Neuronal stem cell (in vitro differentiated cells): ENCODE results near the gene LRRC34.

ENCODE experiments used
- DNase-seq: peaks from one replicate; pipeline ENCODE4 v3.0.0-alpha.2; 2013; ENCODE audit warnings: low spot score
- H2AFZ ChIP-seq: one replicate; pipeline ENCODE4 v1.6.1; 2013; ENCODE audit warnings: mild to moderate bottlenecking, low read length, inconsistent platforms
- H2AK5ac ChIP-seq: 2 replicates; pipeline ENCODE4 v1.6.1; 2013; ENCODE audit warnings: low read depth, mild to moderate bottlenecking, inconsistent platforms, low read length, moderate library complexity, mixed read lengths
- H2BK120ac ChIP-seq: 2 replicates; pipeline ENCODE4 v1.6.1; 2013; ENCODE audit warnings: low read depth, mild to moderate bottlenecking, inconsistent platforms, low read length, moderate library complexity, mixed read lengths
- H2BK12ac ChIP-seq: one replicate; pipeline ENCODE4 v1.6.1; 2013; ENCODE audit warnings: low read length, inconsistent platforms
- H2BK15ac ChIP-seq: 2 replicates; pipeline ENCODE4 v1.6.1; 2013; ENCODE audit warnings: mild to moderate bottlenecking, low read length, inconsistent platforms, mixed read lengths
- H2BK5ac ChIP-seq: one replicate; pipeline ENCODE4 v1.6.1; 2013; ENCODE audit warnings: inconsistent platforms, mild to moderate bottlenecking, low read length, moderate library complexity
- H3K14ac ChIP-seq: one replicate; pipeline ENCODE4 v1.6.1; 2013; ENCODE audit warnings: low read length, inconsistent platforms
- H3K18ac ChIP-seq: 2 replicates; pipeline ENCODE4 v1.6.1; 2013; ENCODE audit warnings: low read length, inconsistent platforms
- H3K23ac ChIP-seq: 2 replicates; pipeline ENCODE4 v1.6.1; 2013; ENCODE audit warnings: low read depth, mild to moderate bottlenecking, mixed read lengths, low read length, inconsistent platforms; ENCODE audit not compliant: poor library complexity
- H3K27ac ChIP-seq: replicated peaks from 3 replicates; pipeline ENCODE4 v1.5.1; 2013; ENCODE audit warnings: low read length, inconsistent platforms
- H3K27me3 ChIP-seq, 3 experiments: 2 replicates each; pipeline ENCODE4 v1.6.1; 2013; ENCODE audit warnings: low read length in 3 of 3, mild to moderate bottlenecking in 2 of 3, inconsistent platforms in 1 of 3, low read depth in 1 of 3, mixed read lengths in 1 of 3, moderate library complexity in 1 of 3; ENCODE audit not compliant: control insufficient read depth in 3 of 3, insufficient read depth in 3 of 3
- H3K36me3 ChIP-seq, 2 donors: replicated peaks in 1 of 2; 2 replicates each; pipeline ENCODE4 v1.6.1; 2013; ENCODE audit warnings: low read length in 2 of 2; ENCODE audit not compliant: control insufficient read depth in 2 of 2, insufficient read depth in 2 of 2
- H3K4ac ChIP-seq: 2 replicates; pipeline ENCODE4 v1.6.1; 2013; ENCODE audit warnings: inconsistent platforms, mild to moderate bottlenecking, low read length, moderate library complexity
- H3K4me1 ChIP-seq, 2 donors: 1 replicate in 1 of 2; 2 replicates in 1 of 2; pipeline ENCODE4 v1.6.1; 2013; ENCODE audit warnings: low read length in 2 of 2, low read depth in 1 of 2; ENCODE audit not compliant: control insufficient read depth in 2 of 2, insufficient read depth in 1 of 2
- H3K4me2 ChIP-seq: one replicate; pipeline ENCODE4 v1.6.1; 2013; ENCODE audit warnings: mild to moderate bottlenecking, low read length, inconsistent platforms; ENCODE audit not compliant: insufficient read depth, poor library complexity, severe bottlenecking
- H3K4me3 ChIP-seq, 2 donors: 2 replicates each; pipeline ENCODE4 v1.5.1; 2013; ENCODE audit warnings: low read length in 2 of 2, mild to moderate bottlenecking in 2 of 2, inconsistent platforms in 1 of 2, moderate library complexity in 1 of 2
- H3K79me1 ChIP-seq: one replicate; pipeline ENCODE4 v1.6.1; 2013; ENCODE audit warnings: low read depth, mild to moderate bottlenecking, inconsistent platforms, low read length, moderate library complexity
- H3K9ac ChIP-seq: one replicate; pipeline ENCODE4 v1.6.1; 2013; ENCODE audit warnings: mild to moderate bottlenecking, low read depth, low read length, inconsistent platforms; ENCODE audit not compliant: poor library complexity
- H3K9me3 ChIP-seq, 2 donors: replicated peaks in 1 of 2; 2 replicates each; pipeline versions ENCODE3 to v1.6.1; 2013; ENCODE audit warnings: low read length in 2 of 2, mild to moderate bottlenecking in 2 of 2, inconsistent platforms in 1 of 2, low read depth in 1 of 2, mixed read lengths in 1 of 2, moderate library complexity in 1 of 2; ENCODE audit not compliant: control insufficient read depth in 2 of 2, insufficient read depth in 1 of 2
- H4K8ac ChIP-seq: one replicate; pipeline ENCODE4 v1.6.1; 2013; ENCODE audit warnings: low read depth, mild to moderate bottlenecking, inconsistent platforms, low read length, moderate library complexity
- H4K91ac ChIP-seq: one replicate; pipeline ENCODE4 v1.6.1; 2013; ENCODE audit warnings: low read length, low read depth, mild to moderate bottlenecking, inconsistent platforms; ENCODE audit not compliant: poor library complexity
- WGBS, 2 donors: extraction: QIAGEN DNeasy Blood & Tissue Kit; methylation state at CpG; one replicate each; pipeline ENCODE4 v1.1.7; 2013; ENCODE audit warnings: missing lambda C conversion rate in 2 of 2, mixed read lengths in 1 of 2; ENCODE audit not compliant: insufficient read length in 2 of 2, insufficient replicate concordance in 1 of 2; ENCODE audit errors: extremely low coverage in 2 of 2; 5-methylcytosine and 5-hydroxymethylcytosine counted together

LRRC34 gene

GRCh38 chr3:169790219-169790618 lies 22.5 kb downstream of the LRRC34 start:
- no peak overlapping the region for H3K4ac ChIP-seq
- no peak overlapping the region for H2AFZ ChIP-seq
- no peak overlapping the region for H3K18ac ChIP-seq
- no peak overlapping the region for H2BK5ac ChIP-seq
- no peak overlapping the region for H3K14ac ChIP-seq
- H2AK5ac ChIP-seq: no peak overlapping the region
- no peak overlapping the region for H3K23ac ChIP-seq
- no peak overlapping the region for H3K4me2 ChIP-seq
- H3K9ac ChIP-seq: no peak overlapping the region
- H4K8ac ChIP-seq: no peak overlapping the region
- H3K79me1 ChIP-seq: no peaks in the 10 kb centered on the region
- no peak overlapping the region for H2BK15ac ChIP-seq
- H3K4me3 ChIP-seq: no peak overlapping the region
- no peak overlapping the region for H2BK12ac ChIP-seq
- no peak for DNase-seq
- peaks cover 3 to 54% of the 10 kb centered on the region in 2 donors for H3K36me3 ChIP-seq
- H2BK120ac ChIP-seq: no peak overlapping the region
- H4K91ac ChIP-seq: no peak overlapping the region
- no peak overlapping the region for H3K27ac ChIP-seq
- H3K9me3 ChIP-seq: no peaks in the 10 kb centered on the region
- no peaks in the 10 kb centered on the region for H3K4me1 ChIP-seq
- H3K27me3 ChIP-seq: no peaks in the 10 kb centered on the region

- H3K27ac ChIP-seq: no peak overlapping the region
Measured at GRCh38 chr3:169787791-169788190, 24.9 kb downstream of the LRRC34 start.

GRCh38 chr3:169787120-169787519 lies 25.6 kb downstream of the LRRC34 start:
- H3K14ac ChIP-seq: no peak overlapping the region
- no peak overlapping the region for H3K4me2 ChIP-seq
- H2AK5ac ChIP-seq: no peak overlapping the region
- H4K8ac ChIP-seq: no peak overlapping the region
- no peak overlapping the region for H3K18ac ChIP-seq
- no peak overlapping the region for H2BK120ac ChIP-seq
- H3K9me3 ChIP-seq: no peaks in the 10 kb centered on the region
- no peaks in the 10 kb centered on the region for H3K27me3 ChIP-seq
- H3K4ac ChIP-seq: no peak overlapping the region
- no peak overlapping the region for H3K9ac ChIP-seq
- H3K79me1 ChIP-seq: no peaks in the 10 kb centered on the region
- H3K4me1 ChIP-seq: no peaks in the 10 kb centered on the region
- peaks cover 4 to 81% of the 10 kb centered on the region in 2 donors for H3K36me3 ChIP-seq
- H3K4me3 ChIP-seq: no peak overlapping the region
- WGBS, 2 donors: no CpG with 5 or more reads among the region's 4 CpGs
- H3K23ac ChIP-seq: no peak overlapping the region
- no peak overlapping the region for H2BK12ac ChIP-seq
- H4K91ac ChIP-seq: no peak overlapping the region
- H2BK5ac ChIP-seq: no peak overlapping the region
- no peak overlapping the region for H2AFZ ChIP-seq
- DNase-seq: no peak
- H2BK15ac ChIP-seq: no peak overlapping the region
- no peak overlapping the region for H3K27ac ChIP-seq

More at GRCh38 chr3:169787791-169788190, 24.9 kb downstream of the LRRC34 start:
- H2AK5ac ChIP-seq: no peak overlapping the region
- no CpG with 5 or more reads among the region's 1 CpG for WGBS, 2 donors
- H3K14ac ChIP-seq: no peak overlapping the region
- H2BK15ac ChIP-seq: no peak overlapping the region
- peaks cover 3 to 76% of the 10 kb centered on the region in 2 donors for H3K36me3 ChIP-seq
- H2BK5ac ChIP-seq: no peak overlapping the region
- no peak overlapping the region for H3K4me3 ChIP-seq
- no peaks in the 10 kb centered on the region for H3K27me3 ChIP-seq
- H3K9me3 ChIP-seq: no peaks in the 10 kb centered on the region
- no peak overlapping the region for H3K4ac ChIP-seq
- no peak overlapping the region for H3K4me2 ChIP-seq
- no peaks in the 10 kb centered on the region for H3K4me1 ChIP-seq
- H3K9ac ChIP-seq: no peak overlapping the region
- H4K8ac ChIP-seq: no peak overlapping the region
- DNase-seq: no peak
- H2BK120ac ChIP-seq: no peak overlapping the region
- H2BK12ac ChIP-seq: no peak overlapping the region
- no peak overlapping the region for H3K23ac ChIP-seq
- H3K18ac ChIP-seq: no peak overlapping the region
- no peaks in the 10 kb centered on the region for H3K79me1 ChIP-seq
- H2AFZ ChIP-seq: no peak overlapping the region
- no peak overlapping the region for H4K91ac ChIP-seq

- no CpG with 5 or more reads among the region's 4 CpGs for WGBS, 2 donors
Measured at GRCh38 chr3:169781209-169781855, 31.4 kb downstream of the LRRC34 start.

More at GRCh38 chr3:169781209-169781855, 31.4 kb downstream of the LRRC34 start:
- Histone ChIP-seq H3K27me3 (no peaks in the 10 kb centered on the region), H3K23ac (no peak overlapping the region), H2BK15ac (no peak overlapping the region), H3K4ac (no peak overlapping the region), H3K36me3 (peaks cover 24 to 97% of the 10 kb centered on the region in 2 donors), H2BK120ac (no peak overlapping the region), H3K14ac (no peak overlapping the region), H4K8ac (no peak overlapping the region), H4K91ac (no peak overlapping the region), H2BK12ac (no peak overlapping the region), H3K27ac (no peak overlapping the region), H3K9me3 (no peaks in the 10 kb centered on the region), H3K4me2 (no peak overlapping the region), H3K9ac (no peak overlapping the region), H3K79me1 (peaks cover 2% of the 10 kb centered on the region), H3K18ac (no peak overlapping the region), H3K4me3 (no peak overlapping the region), H2BK5ac (no peak overlapping the region), H3K4me1 (no peaks in the 10 kb centered on the region), H2AK5ac (no peak overlapping the region), H2AFZ (no peak overlapping the region)
- DNase-seq: no peak
